PC-9 (cell line): ENCODE measurements around the gene ZNF784. TPM values are rescaled to one million over a fixed set of nuclear protein-coding genes. Genes with fewer than 3 reads are reported as not detected.

Experiments used
- BruUV-seq: library from RNA; stranded (reverse); fragments of 400-500 nt; replicated peaks from 2 replicates; lab custom pipeline; 2021; lab: Mats Ljungman, UMichigan
- CTCF ChIA-PET: fragments of 300-600 bp; sonication (Branson Sonifier 250); formaldehyde crosslinking; loops from one replicate; lab custom pipeline; 2022; ENCODE audit warnings: antibody characterized with exemption; lab: Charles Lee
- POLR2A ChIA-PET: fragments of 300-600 bp; sonication (Branson Sonifier 250); formaldehyde crosslinking; loops from one replicate; lab custom pipeline; 2022; ENCODE audit warnings: antibody characterized with exemption; ENCODE audit not compliant: unreplicated experiment; lab: Charles Lee
- DNase-seq, 2 experiments: peaks; one replicate each; pipeline versions ENCODE4 v3.0.0 to v3.0.0-alpha.2; 2015 to 2022; ENCODE audit warnings: mixed read lengths in 1 of 2
- H2AFZ ChIP-seq: fragments of 200-600 bp; sonication (generic); 2 replicates; pipeline ENCODE4 v1.8.1; 2017; ENCODE audit warnings: antibody characterized with exemption
- H3F3A ChIP-seq: fragments of 200-600 bp; sonication (generic); 2 replicates; pipeline ENCODE4 v1.8.1; 2017; ENCODE audit warnings: antibody characterized with exemption, mild to moderate bottlenecking, low read depth; ENCODE audit not compliant: insufficient read depth
- H3K27ac ChIP-seq: fragments of 200-600 bp; sonication (generic); 2 replicates; pipeline ENCODE4 v1.6.1; 2016; ENCODE audit warnings: mixed run types
- H3K27me3 ChIP-seq: fragments of 200-600 bp; sonication (generic); 2 replicates; pipeline ENCODE4 v1.6.1; 2016; ENCODE audit warnings: low read depth, mixed run types; ENCODE audit not compliant: insufficient read depth
- H3K36me3 ChIP-seq: fragments of 200-600 bp; sonication (generic); 2 replicates; pipeline ENCODE4 v1.6.1; 2016; ENCODE audit warnings: low read depth, mixed run types
- H3K4me1 ChIP-seq: fragments of 200-600 bp; sonication (generic); replicated peaks from 2 replicates; pipeline ENCODE4 v1.6.1; 2016; ENCODE audit warnings: mixed run types; ENCODE audit not compliant: insufficient read depth
- H3K4me2 ChIP-seq: fragments of 200-600 bp; sonication (generic); 2 replicates; pipeline ENCODE4 v1.6.1; 2017; ENCODE audit warnings: mixed run types
- H3K4me3 ChIP-seq: fragments of 200-600 bp; sonication (generic); 2 replicates; pipeline ENCODE4 v1.6.1; 2016; ENCODE audit warnings: mixed run types
- H3K79me2 ChIP-seq: fragments of 200-600 bp; sonication (generic); 2 replicates; pipeline ENCODE4 v1.6.1; 2017; ENCODE audit warnings: low read depth, mixed run types
- H3K9me2 ChIP-seq: fragments of 200-600 bp; sonication (generic); 2 replicates; pipeline ENCODE4 v1.8.1; 2017; ENCODE audit warnings: mild to moderate bottlenecking; ENCODE audit not compliant: insufficient read depth
- H3K9me3 ChIP-seq: fragments of 200-600 bp; sonication (generic); 2 replicates; pipeline ENCODE4 v1.8.1; 2016; ENCODE audit warnings: low read depth; ENCODE audit not compliant: insufficient read depth
- H4K20me1 ChIP-seq: fragments of 200-600 bp; sonication (generic); 2 replicates; pipeline ENCODE4 v1.8.1; 2017; ENCODE audit not compliant: insufficient read depth
- CTCF ChIP-seq: fragments of 200-600 bp; sonication (generic); conservative IDR thresholded peaks from 2 replicates; pipeline ENCODE4 v1.6.1; 2017; ENCODE audit warnings: mixed run types, antibody characterized with exemption, mild to moderate bottlenecking, moderate library complexity
- EZH2 ChIP-seq: fragments of 200-600 bp; sonication (generic); IDR thresholded peaks from 2 replicates; pipeline ENCODE4 v1.8.0; 2017; ENCODE audit warnings: antibody characterized with exemption, low read depth
- intact Hi-C: fragments of 100-400 bp; cut with micrococcal nuclease; formaldehyde crosslinking; loops from one replicate; pipeline ENCODE4 v1.10.0; 2022; ENCODE audit not compliant: unreplicated experiment
- total RNA-seq: library from RNA; stranded (reverse); gene quantifications from 2 replicates; pipeline ENCODE4 v1.2.3, GENCODE V29; 2021

The ZNF784 gene
- total RNA-seq, 1 experiment from 2014 or later = 5.4 TPM

- no peak overlapping the region for H3K27ac ChIP-seq
- H3K4me3 ChIP-seq = no peak overlapping the region
- TF ChIP-seq CTCF (no peak), EZH2 (no peak)
- ChIA-PET POLR2A (no interaction called here), CTCF (no interaction called here)
- H3K36me3 ChIP-seq = peaks cover 6% of the 10 kb centered on the region
- H4K20me1 ChIP-seq = peaks cover 8% of the 10 kb centered on the region; the same call in 1 of the 2 replicates
- peak in 1 of 2 experiments; percentile 4 for DNase-seq
- peaks cover 13% of the 10 kb centered on the region for H3K4me1 ChIP-seq
- no peak overlapping the region for H3K4me2 ChIP-seq
- no peaks in the 10 kb centered on the region for H3K9me2 ChIP-seq
- no peak overlapping the region for H2AFZ ChIP-seq
- peaks cover 24% of the 10 kb centered on the region; the same call in 1 of the 2 replicates for H3F3A ChIP-seq
- H3K27me3 ChIP-seq = no peaks in the 10 kb centered on the region
- H3K9me3 ChIP-seq = no peaks in the 10 kb centered on the region
- BruUV-seq = no TSS peak
- peaks cover 31% of the 10 kb centered on the region for H3K79me2 ChIP-seq
- intact Hi-C loops = no loop called here
Measured at GRCh38 chr19:55648585-55649267, 24.4 kb upstream of the ZNF784 start.

- no peaks in the 10 kb centered on the region for H3K9me3 ChIP-seq
- H3K27ac ChIP-seq = no peak within 1 kb of the TSS
- H3K4me1 ChIP-seq = peaks cover 11% of the 10 kb centered on the region
- no peak for TF ChIP-seq EZH2
- no peak for TF ChIP-seq CTCF
- H3F3A ChIP-seq = peaks cover 24% of the 10 kb centered on the region; the same call in 1 of the 2 replicates
- H3K27me3 ChIP-seq = no peaks in the 10 kb centered on the region
- H3K4me2 ChIP-seq = no peak within 1 kb of the TSS
- no peak within 1 kb of the TSS for H3K4me3 ChIP-seq
- peak in 1 of 2 experiments; percentile 9 for DNase-seq
- intact Hi-C loops = no loop called here
- peaks cover 6% of the 10 kb centered on the region for H3K36me3 ChIP-seq
- H3K9me2 ChIP-seq = no peaks in the 10 kb centered on the region
- peaks cover 8% of the 10 kb centered on the region; the same call in 1 of the 2 replicates for H4K20me1 ChIP-seq
- ChIA-PET POLR2A (no interaction called here), CTCF (no interaction called here)
- peaks cover 34% of the 10 kb centered on the region for H3K79me2 ChIP-seq
- BruUV-seq = no TSS peak
- no peak within 1 kb of the TSS for H2AFZ ChIP-seq
Measured at GRCh38 chr19:55647732-55648584, 23.6 kb upstream of the ZNF784 start, which contains the start of gene CCDC106. TSS of gene CCDC106 (plus strand) at chr19:55648212. CDS start at chr19:55649047, 835 bp downstream.

DNA sequence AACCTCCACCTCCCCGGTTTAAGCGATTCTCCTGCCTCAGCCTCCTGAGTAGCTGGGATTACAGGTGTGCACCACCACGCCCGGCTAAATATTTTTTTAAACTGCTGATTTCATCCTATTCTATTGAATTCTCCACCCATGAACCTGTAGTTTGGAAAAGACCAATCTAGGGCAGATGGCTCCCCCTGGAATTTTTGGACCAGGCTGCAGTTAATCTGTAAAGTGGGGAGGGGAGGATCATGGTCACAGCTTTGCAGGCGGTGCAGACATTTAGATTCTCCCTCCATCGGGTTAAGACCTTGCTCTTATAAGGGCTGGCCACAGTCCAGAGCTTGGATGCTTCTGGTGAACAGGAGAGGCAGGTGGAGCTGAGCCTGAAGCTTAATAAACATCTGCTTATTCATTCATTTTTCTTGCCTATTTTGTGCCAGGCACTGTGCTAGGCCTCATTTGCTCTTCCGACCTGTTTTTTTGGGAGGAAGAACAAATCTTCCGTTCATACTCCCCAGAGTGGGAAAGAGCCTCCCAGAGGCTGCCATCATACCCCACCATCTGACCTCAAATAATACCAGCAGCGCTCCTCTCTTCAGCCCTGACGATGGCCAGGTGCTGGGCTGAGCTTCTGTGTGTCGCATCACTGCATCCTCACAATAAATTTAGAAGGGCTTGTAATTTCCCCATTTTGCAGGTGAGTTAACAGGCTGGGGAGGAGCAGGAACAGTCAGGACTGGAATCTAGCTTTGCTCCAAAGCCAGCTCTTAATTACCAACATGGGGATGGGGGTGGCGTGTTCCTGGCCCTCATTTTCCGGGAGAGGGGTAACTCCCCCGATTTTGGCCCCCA is 22.7 kb upstream of the ZNF784 start:
- no TSS peak for BruUV-seq
- Histone ChIP-seq H3K27me3 (no peaks in the 10 kb centered on the region), H3K9me3 (no peaks in the 10 kb centered on the region), H3K4me2 (no peak overlapping the region), H2AFZ (no peak overlapping the region), H4K20me1 (peaks cover 8% of the 10 kb centered on the region; the same call in 1 of the 2 replicates), H3F3A (peaks cover 26% of the 10 kb centered on the region; the same call in 1 of the 2 replicates), H3K4me1 (peaks cover 8% of the 10 kb centered on the region), H3K4me3 (no peak overlapping the region), H3K9me2 (no peaks in the 10 kb centered on the region), H3K36me3 (peaks cover 6% of the 10 kb centered on the region), H3K27ac (no peak overlapping the region), H3K79me2 (peaks cover 42% of the 10 kb centered on the region)
- no peak for TF ChIP-seq CTCF
- POLR2A ChIA-PET = interaction anchor here (0.6 to 0.7 kb wide), 2 partner anchors 16 to 172 kb away, joined by 3 to 4 read pairs; no protein-coding TSS in a partner anchor
- no peak for DNase-seq
- intact Hi-C loops = no loop called here
- CTCF ChIA-PET = interaction anchor here (0.6 kb wide), 1 partner anchor 661 kb away, joined by 3 read pairs; no protein-coding TSS in a partner anchor
